ENCODE results near the gene RNASET2.
"Not testable (repeated sequence)": the region's sequence is repeated elsewhere in the genome, so short reads cannot be mapped to it uniquely, and the experiment has no call there.

The RNASET2 gene

GRCh38 chr6:166900956-166901607, 55.3 kb downstream of the RNASET2 start:
- DNase-seq: no peak

GRCh38 chr6:166900130-166900708, 56.1 kb downstream of the RNASET2 start:
- no peak for DNase-seq

GRCh38 chr6:166898910-166899309, 57.4 kb downstream of the RNASET2 start:
- DNase-seq: no peak

GRCh38 chr6:166894614-166895013, 61.7 kb downstream of the RNASET2 start:
- not testable (repeated sequence) for DNase-seq

GRCh38 chr6:166892472-166892871, 63.9 kb downstream of the RNASET2 start:
- not testable (repeated sequence) for DNase-seq

- DNase-seq: not testable (repeated sequence)
Measured at GRCh38 chr6:166886773-166887172, 69.6 kb downstream of the RNASET2 start.

GRCh38 chr6:166884958-166885357, 71.4 kb downstream of the RNASET2 start:
- DNase-seq: not testable (repeated sequence)

- DNase-seq: no peak
Measured at GRCh38 chr6:166879594-166879993, 76.8 kb downstream of the RNASET2 start.

Measured in CD4-positive, alpha-beta T cell treated with Interleukin-10 for 1 hour (primary cell).